Measurements from ENCODE around the gene MADCAM1. TPM values are rescaled to one million over a fixed set of nuclear protein-coding genes. Genes with fewer than 3 reads are reported as not detected.

The MADCAM1 gene
- polyA plus RNA-seq (2013, experiment 1 of 2): 0.89 TPM
- polyA plus RNA-seq (2013, experiment 2 of 2): 0.91 TPM

DNA sequence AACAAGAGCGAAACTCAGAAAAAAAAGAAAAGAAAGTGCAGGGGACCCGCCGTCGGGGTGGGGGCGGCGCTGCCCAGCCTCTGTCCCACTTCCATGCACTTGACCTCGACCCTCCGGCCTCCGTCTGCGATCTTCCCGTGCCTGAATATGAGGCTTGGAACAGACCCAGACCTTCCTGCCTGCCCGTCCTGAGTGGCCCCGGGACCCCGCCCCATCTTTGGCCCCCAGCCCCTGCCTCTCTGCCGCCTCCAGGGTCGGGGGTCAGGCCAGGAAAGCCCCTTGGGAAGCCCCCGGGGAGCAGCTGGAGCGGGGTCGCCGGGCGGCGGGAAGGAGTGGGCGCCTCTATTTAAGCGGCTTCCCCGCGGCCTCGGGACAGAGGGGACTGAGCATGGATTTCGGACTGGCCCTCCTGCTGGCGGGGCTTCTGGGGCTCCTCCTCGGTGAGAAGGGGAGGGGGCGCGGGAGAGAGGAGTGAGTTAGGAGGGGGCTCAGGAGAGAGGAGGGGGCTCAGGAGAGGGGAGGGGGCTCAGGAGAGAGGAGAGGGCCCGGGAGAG is at the start of gene MADCAM1:
Gene MADCAM1 (plus strand): TSS at position 375 of the 554 bp plus-strand sequence. CDS start 14 bp downstream, at position 389.
- H2BK5ac ChIP-seq (ENCODE audit: low read length): peak within 1 kb of the TSS; percentile 24
- H3K9ac ChIP-seq (ENCODE audit: low read depth, low read length, poor library complexity): no peak within 1 kb of the TSS
- DNase-seq (ENCODE audit: low spot score): no peak
- peaks cover 15 to 39% (median 24%) of the 10 kb centered on the region in 3 experiments for H3K27me3 ChIP-seq (ENCODE audit: control insufficient read depth in 3 of 3, insufficient read depth in 3 of 3, low read depth in 1 of 3, low read length in 3 of 3)
- no peak within 1 kb of the TSS for H4K8ac ChIP-seq (ENCODE audit: low read depth, low read length)
- no peak within 1 kb of the TSS for H4K91ac ChIP-seq (ENCODE audit: low read depth, low read length, poor library complexity)
- no peak within 1 kb of the TSS for H3K4me3 ChIP-seq (ENCODE audit: low read length in 2 of 2)
- no peak within 1 kb of the TSS for H3K4ac ChIP-seq (ENCODE audit: low read length)
- H3K27ac ChIP-seq (replicated peaks; ENCODE audit: low read length): no peak within 1 kb of the TSS
- peak within 1 kb of the TSS; percentile 27 for H3K18ac ChIP-seq (ENCODE audit: low read length)
- peak within 1 kb of the TSS; percentile 88 for H2AK5ac ChIP-seq (ENCODE audit: low read depth, low read length)
- no peak within 1 kb of the TSS for H2BK120ac ChIP-seq (ENCODE audit: low read depth, low read length)
- H3K9me3 ChIP-seq (replicated peaks in 1 of 2; ENCODE audit: control insufficient read depth in 2 of 2, insufficient read depth in 1 of 2, low read depth in 1 of 2, low read length in 2 of 2): peaks cover 2 to 13% of the 10 kb centered on the region in 2 donors
- H3K4me1 ChIP-seq (ENCODE audit: control insufficient read depth in 2 of 2, insufficient read depth in 1 of 2, low read depth in 1 of 2, low read length in 2 of 2): peaks cover 0 to 2% of the 10 kb centered on the region in 2 donors
- H3K23ac ChIP-seq (ENCODE audit: low read depth, low read length, poor library complexity): peak within 1 kb of the TSS; percentile 80
- H2BK15ac ChIP-seq (ENCODE audit: low read length): no peak within 1 kb of the TSS
- H3K79me1 ChIP-seq (ENCODE audit: low read depth, low read length): peaks cover 1% of the 10 kb centered on the region
- H3K14ac ChIP-seq (ENCODE audit: low read length): no peak within 1 kb of the TSS
- WGBS, 2 donors (ENCODE audit: extremely low coverage in 2 of 2, insufficient read length in 2 of 2, insufficient replicate concordance in 1 of 2): no CpG with 5 or more reads among the region's 33 CpGs
- peak within 1 kb of the TSS; percentile 70 for H2AFZ ChIP-seq (ENCODE audit: low read length)
- H3K36me3 ChIP-seq (replicated peaks in 1 of 2; ENCODE audit: control insufficient read depth in 2 of 2, insufficient read depth in 2 of 2, low read length in 2 of 2): no peaks in the 10 kb centered on the region
- H2BK12ac ChIP-seq (ENCODE audit: low read length): peak within 1 kb of the TSS; percentile 33
- peak within 1 kb of the TSS; percentile 23 for H3K4me2 ChIP-seq (ENCODE audit: insufficient read depth, low read length, poor library complexity, severe bottlenecking)

DNA sequence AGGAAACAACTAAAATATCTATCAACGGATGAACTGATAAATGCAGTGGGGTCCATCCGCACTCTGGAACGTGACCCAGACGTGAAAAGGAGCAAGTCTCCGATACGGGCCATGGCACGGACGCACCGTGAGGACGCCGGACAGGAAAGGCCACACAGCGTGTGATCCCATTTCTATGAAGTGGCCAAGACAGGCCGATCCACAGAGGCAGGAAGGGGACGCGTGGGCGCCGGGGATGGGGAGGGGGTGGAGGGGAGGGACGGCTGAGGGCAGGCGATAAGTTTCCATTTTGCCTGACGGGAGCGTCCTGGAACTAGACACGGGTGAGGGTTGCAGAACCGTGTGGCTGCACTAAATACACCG is 49.2 kb upstream of the MADCAM1 start:
- Histone ChIP-seq H3K9me3 (replicated peaks in 1 of 2; ENCODE audit: control insufficient read depth in 2 of 2, insufficient read depth in 1 of 2, low read depth in 1 of 2, low read length in 2 of 2) (peaks cover 5 to 7% of the 10 kb centered on the region in 2 donors), H4K91ac (ENCODE audit: low read depth, low read length, poor library complexity) (no peak overlapping the region), H3K23ac (ENCODE audit: low read depth, low read length, poor library complexity) (no peak overlapping the region), H3K79me1 (ENCODE audit: low read depth, low read length) (peaks cover 5% of the 10 kb centered on the region), H3K9ac (ENCODE audit: low read depth, low read length, poor library complexity) (no peak overlapping the region), H3K4me2 (ENCODE audit: insufficient read depth, low read length, poor library complexity, severe bottlenecking) (no peak overlapping the region), H2AK5ac (ENCODE audit: low read depth, low read length) (no peak overlapping the region), H3K4me3 (ENCODE audit: low read length in 2 of 2) (no peak overlapping the region), H3K27me3 (ENCODE audit: control insufficient read depth in 3 of 3, insufficient read depth in 3 of 3, low read depth in 1 of 3, low read length in 3 of 3) (no peaks in the 10 kb centered on the region), H3K27ac (replicated peaks; ENCODE audit: low read length) (no peak overlapping the region), H2BK120ac (ENCODE audit: low read depth, low read length) (no peak overlapping the region), H2BK15ac (ENCODE audit: low read length) (no peak overlapping the region), H2BK5ac (ENCODE audit: low read length) (no peak overlapping the region), H2BK12ac (ENCODE audit: low read length) (no peak overlapping the region), H3K4ac (ENCODE audit: low read length) (no peak overlapping the region), H3K4me1 (ENCODE audit: control insufficient read depth in 2 of 2, insufficient read depth in 1 of 2, low read depth in 1 of 2, low read length in 2 of 2) (no peaks in the 10 kb centered on the region), H3K36me3 (replicated peaks in 1 of 2; ENCODE audit: control insufficient read depth in 2 of 2, insufficient read depth in 2 of 2, low read length in 2 of 2) (peaks cover 0 to 2% of the 10 kb centered on the region in 2 donors), H2AFZ (ENCODE audit: low read length) (no peak overlapping the region), H3K14ac (ENCODE audit: low read length) (no peak overlapping the region), H3K18ac (ENCODE audit: low read length) (no peak overlapping the region), H4K8ac (ENCODE audit: low read depth, low read length) (no peak overlapping the region)
- no peak for DNase-seq (ENCODE audit: low spot score)
- WGBS, 2 donors (ENCODE audit: extremely low coverage in 2 of 2, insufficient read length in 2 of 2, insufficient replicate concordance in 1 of 2): no CpG with 5 or more reads among the region's 24 CpGs

DNA sequence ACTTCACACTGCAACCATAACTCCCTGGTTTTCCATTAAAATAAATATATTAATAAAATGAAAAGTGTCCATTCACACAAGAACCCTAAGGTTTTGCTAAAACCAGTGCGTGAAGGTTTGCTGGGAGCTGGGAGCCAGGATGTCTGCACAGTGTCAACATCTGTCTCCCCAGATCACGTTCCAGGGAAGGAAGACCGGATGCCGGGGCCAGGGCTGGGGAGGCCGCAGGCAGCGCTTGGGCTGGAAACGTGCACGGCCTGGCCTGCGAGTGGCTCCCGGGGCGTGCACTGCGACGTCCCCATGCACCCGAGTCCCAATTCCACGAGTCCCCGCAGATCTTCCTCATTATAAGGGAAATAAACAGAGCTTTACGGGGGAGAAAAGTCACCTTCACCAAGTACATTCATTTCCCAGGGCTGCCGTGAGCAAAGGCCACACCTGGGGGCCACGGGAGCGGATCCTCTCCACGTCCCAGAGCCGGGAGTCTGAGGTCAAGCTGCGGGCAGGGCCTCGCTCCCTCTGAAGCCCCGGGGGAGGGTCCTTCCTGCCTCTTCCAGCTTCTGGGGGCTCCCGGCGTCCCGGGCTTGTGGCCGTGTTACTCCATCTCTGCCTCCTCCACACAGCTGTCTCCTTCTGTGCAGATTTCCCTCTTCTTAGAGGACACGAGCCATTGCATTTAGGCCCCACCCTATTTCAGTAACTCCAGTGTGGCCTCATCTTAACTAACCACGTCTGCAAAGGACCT is 48.3 kb upstream of the MADCAM1 start:
- no peak overlapping the region for H3K27ac ChIP-seq (replicated peaks; ENCODE audit: low read length)
- H3K4ac ChIP-seq (ENCODE audit: low read length): no peak overlapping the region
- H2AFZ ChIP-seq (ENCODE audit: low read length): no peak overlapping the region
- H2AK5ac ChIP-seq (ENCODE audit: low read depth, low read length): no peak overlapping the region
- H2BK120ac ChIP-seq (ENCODE audit: low read depth, low read length): no peak overlapping the region
- H4K91ac ChIP-seq (ENCODE audit: low read depth, low read length, poor library complexity): no peak overlapping the region
- H3K9me3 ChIP-seq (replicated peaks in 1 of 2; ENCODE audit: control insufficient read depth in 2 of 2, insufficient read depth in 1 of 2, low read depth in 1 of 2, low read length in 2 of 2): peaks cover 7 to 8% of the 10 kb centered on the region in 2 donors
- no peak overlapping the region for H3K23ac ChIP-seq (ENCODE audit: low read depth, low read length, poor library complexity)
- no peak overlapping the region for H4K8ac ChIP-seq (ENCODE audit: low read depth, low read length)
- no peak overlapping the region for H2BK12ac ChIP-seq (ENCODE audit: low read length)
- H2BK15ac ChIP-seq (ENCODE audit: low read length): no peak overlapping the region
- H3K27me3 ChIP-seq (ENCODE audit: control insufficient read depth in 3 of 3, insufficient read depth in 3 of 3, low read depth in 1 of 3, low read length in 3 of 3): no peaks in the 10 kb centered on the region
- no peak overlapping the region for H3K14ac ChIP-seq (ENCODE audit: low read length)
- no peak overlapping the region for H3K9ac ChIP-seq (ENCODE audit: low read depth, low read length, poor library complexity)
- peak overlapping the region; percentile 83 for H3K18ac ChIP-seq (ENCODE audit: low read length)
- no peak overlapping the region for H2BK5ac ChIP-seq (ENCODE audit: low read length)
- DNase-seq (ENCODE audit: low spot score): no peak
- peaks cover 0 to 4% of the 10 kb centered on the region in 2 donors for H3K36me3 ChIP-seq (replicated peaks in 1 of 2; ENCODE audit: control insufficient read depth in 2 of 2, insufficient read depth in 2 of 2, low read length in 2 of 2)
- WGBS, 2 donors (ENCODE audit: extremely low coverage in 2 of 2, insufficient read length in 2 of 2, insufficient replicate concordance in 1 of 2): no CpG with 5 or more reads among the region's 31 CpGs
- no peaks in the 10 kb centered on the region for H3K4me1 ChIP-seq (ENCODE audit: control insufficient read depth in 2 of 2, insufficient read depth in 1 of 2, low read depth in 1 of 2, low read length in 2 of 2)
- no peak overlapping the region for H3K4me3 ChIP-seq (ENCODE audit: low read length in 2 of 2)
- H3K4me2 ChIP-seq (ENCODE audit: insufficient read depth, low read length, poor library complexity, severe bottlenecking): no peak overlapping the region
- peaks cover 5% of the 10 kb centered on the region for H3K79me1 ChIP-seq (ENCODE audit: low read depth, low read length)

DNA sequence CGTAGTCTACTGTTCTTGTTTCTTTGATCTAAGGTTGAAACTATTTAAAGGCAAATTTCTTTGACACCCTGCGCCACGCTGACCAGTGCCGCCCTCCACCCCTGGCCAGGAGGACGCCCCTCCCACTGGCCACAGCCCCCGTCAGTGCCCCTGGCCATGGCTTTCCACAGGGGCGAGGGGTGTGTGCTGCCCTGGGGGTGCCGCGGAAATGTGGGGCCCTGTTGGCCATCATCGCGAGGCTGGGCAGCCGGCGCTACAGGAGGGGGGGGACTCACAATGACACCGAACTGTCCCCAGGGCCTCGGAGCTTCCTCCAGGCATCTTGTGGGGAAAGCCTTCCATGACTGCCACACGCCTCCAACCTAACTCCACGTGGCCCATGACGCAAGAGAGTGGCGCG is 46.4 kb upstream of the MADCAM1 start:
- peaks cover 9 to 13% of the 10 kb centered on the region in 2 donors for H3K9me3 ChIP-seq (replicated peaks in 1 of 2; ENCODE audit: control insufficient read depth in 2 of 2, insufficient read depth in 1 of 2, low read depth in 1 of 2, low read length in 2 of 2)
- no peak overlapping the region for H4K8ac ChIP-seq (ENCODE audit: low read depth, low read length)
- no peak overlapping the region for H2AFZ ChIP-seq (ENCODE audit: low read length)
- no peak for DNase-seq (ENCODE audit: low spot score)
- no peak overlapping the region for H3K23ac ChIP-seq (ENCODE audit: low read depth, low read length, poor library complexity)
- H3K14ac ChIP-seq (ENCODE audit: low read length): peak overlapping the region; percentile 27
- no peak overlapping the region for H3K4ac ChIP-seq (ENCODE audit: low read length)
- H2BK15ac ChIP-seq (ENCODE audit: low read length): no peak overlapping the region
- H4K91ac ChIP-seq (ENCODE audit: low read depth, low read length, poor library complexity): no peak overlapping the region
- H2AK5ac ChIP-seq (ENCODE audit: low read depth, low read length): no peak overlapping the region
- H3K4me3 ChIP-seq (ENCODE audit: low read length in 2 of 2): no peak overlapping the region
- no peaks in the 10 kb centered on the region for H3K27me3 ChIP-seq (ENCODE audit: control insufficient read depth in 3 of 3, insufficient read depth in 3 of 3, low read depth in 1 of 3, low read length in 3 of 3)
- H2BK12ac ChIP-seq (ENCODE audit: low read length): no peak overlapping the region
- H3K36me3 ChIP-seq (replicated peaks in 1 of 2; ENCODE audit: control insufficient read depth in 2 of 2, insufficient read depth in 2 of 2, low read length in 2 of 2): peaks cover 0 to 4% of the 10 kb centered on the region in 2 donors
- H2BK120ac ChIP-seq (ENCODE audit: low read depth, low read length): no peak overlapping the region
- H3K9ac ChIP-seq (ENCODE audit: low read depth, low read length, poor library complexity): no peak overlapping the region
- H3K79me1 ChIP-seq (ENCODE audit: low read depth, low read length): peaks cover 10% of the 10 kb centered on the region
- peak overlapping the region; percentile 57 for H3K18ac ChIP-seq (ENCODE audit: low read length)
- H3K27ac ChIP-seq (replicated peaks; ENCODE audit: low read length): no peak overlapping the region
- H3K4me1 ChIP-seq (ENCODE audit: control insufficient read depth in 2 of 2, insufficient read depth in 1 of 2, low read depth in 1 of 2, low read length in 2 of 2): no peaks in the 10 kb centered on the region
- no peak overlapping the region for H3K4me2 ChIP-seq (ENCODE audit: insufficient read depth, low read length, poor library complexity, severe bottlenecking)
- WGBS, 2 donors (ENCODE audit: extremely low coverage in 2 of 2, insufficient read length in 2 of 2, insufficient replicate concordance in 1 of 2): no CpG with 5 or more reads among the region's 20 CpGs
- H2BK5ac ChIP-seq (ENCODE audit: low read length): no peak overlapping the region

Measured in neuronal stem cell (in vitro differentiated cells).